Common myeloid progenitor, CD34-positive (primary cell): Measurements from ENCODE around the gene OXSM.

Source experiments
- CTCF ChIA-PET: fragments of 350-600 bp; sonication (Branson Sonifier 250); formaldehyde crosslinking; loops from one replicate; lab custom pipeline; 2021; ENCODE audit warnings: antibody characterized with exemption; lab: Charles Lee
- POLR2A ChIA-PET: fragments of 350-600 bp; sonication (Branson Sonifier 250); formaldehyde crosslinking; loops from one replicate; lab custom pipeline; 2021; ENCODE audit warnings: antibody characterized with exemption; lab: Charles Lee
- DNase-seq, 3 donors: peaks; one replicate each; pipeline versions ENCODE4 v3.0.0 to v3.0.0-alpha.2; 2013
- H3K27ac ChIP-seq, 2 experiments: 1 replicate in 1 of 2; 2 replicates in 1 of 2; pipeline ENCODE4 v1.7.0; 2013; ENCODE audit warnings: inconsistent platforms in 2 of 2, low read length in 2 of 2, mild to moderate bottlenecking in 2 of 2, low read depth in 1 of 2, moderate library complexity in 1 of 2; ENCODE audit not compliant: severe bottlenecking in 2 of 2, insufficient read depth in 1 of 2, poor library complexity in 1 of 2
- H3K27me3 ChIP-seq, 5 experiments: replicated peaks in 2 of 5; 1 replicate in 3 of 5; 2 replicates in 2 of 5; pipeline versions ENCODE4 v1.6.1 to v1.7.0; 2013; ENCODE audit warnings: low read length in 4 of 5, mild to moderate bottlenecking in 2 of 5, moderate library complexity in 2 of 5, inconsistent platforms in 1 of 5; ENCODE audit not compliant: insufficient read depth in 5 of 5, control insufficient read depth in 4 of 5
- H3K36me3 ChIP-seq, 4 experiments: 1 replicate in 2 of 4; 2 replicates in 2 of 4; pipeline versions ENCODE4 v1.6.1 to v1.7.0; 2013; ENCODE audit warnings: low read length in 3 of 4, control low read depth in 1 of 4, mild to moderate bottlenecking in 1 of 4; ENCODE audit not compliant: control insufficient read depth in 4 of 4, insufficient read depth in 4 of 4
- H3K4me1 ChIP-seq, 4 experiments: 1 replicate in 3 of 4; 2 replicates in 1 of 4; pipeline versions ENCODE4 v1.6.1 to v1.7.1; 2013; ENCODE audit warnings: low read length in 3 of 4, mild to moderate bottlenecking in 3 of 4, control low read depth in 1 of 4, inconsistent platforms in 1 of 4, moderate library complexity in 1 of 4; ENCODE audit not compliant: control insufficient read depth in 4 of 4, insufficient read depth in 4 of 4; ENCODE audit errors: control extremely low read depth in 1 of 4
- H3K4me3 ChIP-seq, 7 experiments: 1 replicate in 4 of 7; 2 replicates in 3 of 7; pipeline versions ENCODE4 v1.5.1 to v1.7.0; 2013; ENCODE audit warnings: mild to moderate bottlenecking in 7 of 7, low read length in 6 of 7, moderate library complexity in 6 of 7, inconsistent platforms in 2 of 7, low read depth in 2 of 7, control low read depth in 1 of 7; ENCODE audit not compliant: insufficient read depth in 4 of 7, control insufficient read depth in 1 of 7; ENCODE audit errors: extremely low read depth in 1 of 7
- H3K9me3 ChIP-seq, 5 experiments: 1 replicate in 4 of 5; 2 replicates in 1 of 5; pipeline versions ENCODE4 v1.6.1 to v1.7.1; 2013; ENCODE audit warnings: low read length in 4 of 5, mild to moderate bottlenecking in 2 of 5, inconsistent platforms in 1 of 5, low read depth in 1 of 5, moderate library complexity in 1 of 5; ENCODE audit not compliant: control insufficient read depth in 4 of 5, insufficient read depth in 2 of 5; ENCODE audit errors: control extremely low read depth in 1 of 5
- WGBS: methylation state at CpG from one replicate; pipeline ENCODE4 v1.1.5; 2013; ENCODE audit not compliant: insufficient coverage; 5-methylcytosine and 5-hydroxymethylcytosine counted together

Gene OXSM

GRCh38 chr3:25830373-25831280 lies 40.7 kb downstream of the OXSM start:
- ChIA-PET POLR2A (no interaction called here), CTCF (interaction anchor here (0.7 to 2.3 kb wide), 6 partner anchors 14 to 182 kb away, joined by 3 to 16 read pairs (median 4); no protein-coding TSS in a partner anchor)
- peaks cover 7 to 18% (median 11%) of the 10 kb centered on the region in 4 experiments for H3K4me1 ChIP-seq
- DNase-seq, result no peak
- no peaks in the 10 kb centered on the region for H3K36me3 ChIP-seq
- no peak overlapping the region for H3K27ac ChIP-seq
- H3K27me3 ChIP-seq, result no peaks in the 10 kb centered on the region
- WGBS, result 97% methylated on average over 5 of the region's 6 CpGs
- no peaks in the 10 kb centered on the region for H3K9me3 ChIP-seq
- H3K4me3 ChIP-seq, result no peak overlapping the region

GRCh38 chr3:25831578-25831977 lies 41.7 kb downstream of the OXSM start:
- Histone ChIP-seq H3K27ac (no peak overlapping the region), H3K4me3 (no peak overlapping the region), H3K9me3 (no peaks in the 10 kb centered on the region), H3K36me3 (no peaks in the 10 kb centered on the region), H3K27me3 (no peaks in the 10 kb centered on the region), H3K4me1 (peaks cover 0 to 12% (median 6%) of the 10 kb centered on the region in 4 experiments)
- peak; percentile 52 to 65 (median 63) for DNase-seq
- ChIA-PET CTCF (interaction anchor here (0.6 to 2.3 kb wide), 8 partner anchors 12 to 183 kb away, joined by 3 to 16 read pairs (median 4); no protein-coding TSS in a partner anchor), POLR2A (interaction anchor here (0.6 kb wide), 1 partner anchor 113 kb away, joined by 3 read pairs; no protein-coding TSS in a partner anchor)
- 6% methylated on average over 3 of the region's 3 CpGs for WGBS

GRCh38 chr3:25834346-25834745 lies 44.5 kb downstream of the OXSM start:
- Histone ChIP-seq H3K4me3 (no peak overlapping the region), H3K9me3 (peaks cover 0 to 3% (median 0%) of the 10 kb centered on the region in 5 experiments), H3K36me3 (no peaks in the 10 kb centered on the region), H3K4me1 (peaks cover 0 to 7% (median 3%) of the 10 kb centered on the region in 4 experiments), H3K27me3 (no peaks in the 10 kb centered on the region), H3K27ac (no peak overlapping the region)
- ChIA-PET CTCF (interaction anchor here (1.2 to 1.3 kb wide), 2 partner anchors 20 to 23 kb away, joined by 3 to 5 read pairs; no protein-coding TSS in a partner anchor), POLR2A (no interaction called here)
- no peak for DNase-seq

GRCh38 chr3:25836579-25836978 lies 46.7 kb downstream of the OXSM start:
- peaks cover 0 to 3% (median 0%) of the 10 kb centered on the region in 5 experiments for H3K9me3 ChIP-seq
- no peak for DNase-seq
- CTCF ChIA-PET, result interaction anchor here (1.8 kb wide), 1 partner anchor 10 kb away, joined by 7 read pairs; no protein-coding TSS in a partner anchor
- H3K4me3 ChIP-seq, result no peak overlapping the region
- POLR2A ChIA-PET, result no interaction called here
- H3K4me1 ChIP-seq, result peaks cover 0 to 4% (median 1%) of the 10 kb centered on the region in 4 experiments
- H3K27ac ChIP-seq, result no peak overlapping the region
- 100% methylated on average over 2 of the region's 2 CpGs for WGBS
- H3K36me3 ChIP-seq, result no peaks in the 10 kb centered on the region
- no peaks in the 10 kb centered on the region for H3K27me3 ChIP-seq

GRCh38 chr3:25837038-25837437 lies 47.1 kb downstream of the OXSM start:
- Histone ChIP-seq H3K36me3 (no peaks in the 10 kb centered on the region), H3K27ac (no peak overlapping the region), H3K27me3 (no peaks in the 10 kb centered on the region), H3K4me3 (no peak overlapping the region), H3K9me3 (peaks cover 0 to 3% (median 0%) of the 10 kb centered on the region in 5 experiments), H3K4me1 (no peaks in the 10 kb centered on the region)
- WGBS, result 0% methylated on average over 1 of the region's 1 CpG
- ChIA-PET POLR2A (no interaction called here), CTCF (interaction anchor here (0.9 to 1.8 kb wide), 3 partner anchors 9 to 189 kb away, joined by 3 to 7 read pairs (median 3); no protein-coding TSS in a partner anchor)
- no peak for DNase-seq

- Histone ChIP-seq H3K36me3 (no peaks in the 10 kb centered on the region), H3K27ac (no peak overlapping the region), H3K4me3 (no peak overlapping the region), H3K4me1 (no peaks in the 10 kb centered on the region), H3K27me3 (no peaks in the 10 kb centered on the region), H3K9me3 (peaks cover 0 to 3% (median 0%) of the 10 kb centered on the region in 5 experiments)
- no peak for DNase-seq
- ChIA-PET POLR2A (no interaction called here), CTCF (no interaction called here)
- WGBS, result no CpG with 5 or more reads among the region's 3 CpGs
These were observed 50.2 kb downstream of the OXSM start for GRCh38 chr3:25840099-25840498.

GRCh38 chr3:25843332-25843731 lies 53.4 kb downstream of the OXSM start:
- Histone ChIP-seq H3K27me3 (no peaks in the 10 kb centered on the region), H3K9me3 (peaks cover 0 to under 1% (median 0%) of the 10 kb centered on the region in 5 experiments), H3K36me3 (no peaks in the 10 kb centered on the region), H3K27ac (no peak overlapping the region), H3K4me3 (no peak overlapping the region), H3K4me1 (no peaks in the 10 kb centered on the region)
- CTCF ChIA-PET, result no interaction called here
- DNase-seq, result peak in 1 of 3 donors; percentile 13
- WGBS, result no CpG with 5 or more reads among the region's 3 CpGs
- POLR2A ChIA-PET, result no interaction called here
